Liver (tissue), 9 donors: ENCODE data around the gene TNS1. TPM values are rescaled to one million over a fixed set of nuclear protein-coding genes. Genes with fewer than 3 reads are reported as not detected.
A peak's percentile ranks its signal among the peaks of the same experiment; 100 is the strongest.

Experiments used
- DNase-seq: peaks from one replicate; pipeline ENCODE4 v3.0.0-alpha.2; 2017; ENCODE audit warnings: low spot score
- H3K27ac ChIP-seq, 2 donors: one replicate each; pipeline ENCODE4 v1.7.0; 2013; ENCODE audit warnings: inconsistent platforms in 2 of 2, low read length in 2 of 2, control low read depth in 1 of 2, low read depth in 1 of 2, mild to moderate bottlenecking in 1 of 2
- H3K27me3 ChIP-seq, 4 donors: one replicate each; pipeline versions ENCODE4 v1.6.1 to v1.7.0; 2013; ENCODE audit warnings: low read length in 3 of 4, inconsistent platforms in 1 of 4, mild to moderate bottlenecking in 1 of 4, moderate library complexity in 1 of 4; ENCODE audit not compliant: control insufficient read depth in 4 of 4, insufficient read depth in 4 of 4
- H3K36me3 ChIP-seq, 4 donors: one replicate each; pipeline versions ENCODE4 v1.6.1 to v1.7.0; 2013; ENCODE audit warnings: low read length in 3 of 4, mild to moderate bottlenecking in 3 of 4, low read depth in 1 of 4, moderate library complexity in 1 of 4; ENCODE audit not compliant: control insufficient read depth in 4 of 4, insufficient read depth in 3 of 4
- H3K4me1 ChIP-seq, 4 donors: one replicate each; pipeline versions ENCODE4 v1.6.1 to v1.7.0; 2013; ENCODE audit warnings: low read length in 3 of 4, mild to moderate bottlenecking in 3 of 4, moderate library complexity in 1 of 4; ENCODE audit not compliant: control insufficient read depth in 4 of 4, insufficient read depth in 4 of 4
- H3K4me3 ChIP-seq, 3 donors: one replicate each; pipeline versions ENCODE4 v1.6.1 to v1.7.0; 2013; ENCODE audit warnings: low read length in 3 of 3, control low read depth in 1 of 3, low read depth in 1 of 3, mild to moderate bottlenecking in 1 of 3
- H3K9ac ChIP-seq, 2 donors: one replicate each; pipeline ENCODE4 v1.7.0; 2013; ENCODE audit warnings: low read length in 2 of 2, mild to moderate bottlenecking in 2 of 2, moderate library complexity in 2 of 2, control low read depth in 1 of 2, low read depth in 1 of 2
- H3K9me3 ChIP-seq, 4 donors: one replicate each; pipeline versions ENCODE4 v1.6.1 to v1.7.0; 2013; ENCODE audit warnings: low read length in 3 of 4; ENCODE audit not compliant: control insufficient read depth in 4 of 4
- ATF3 ChIP-seq: IDR thresholded peaks from 2 replicates; pipeline ENCODE4 v1.6.1; 2016; ENCODE audit warnings: antibody characterized with exemption
- CTCF ChIP-seq: fragments of 150-350 bp; IDR thresholded peaks from 2 replicates; pipeline ENCODE4 v1.5.1; 2017; ENCODE audit warnings: improper control_type of control experiment, low read depth, low read length; ENCODE audit not compliant: missing input control
- FOXA1 ChIP-seq: IDR thresholded peaks from 2 replicates; pipeline ENCODE4 v1.6.1; 2016; ENCODE audit warnings: antibody characterized with exemption
- FOXA2 ChIP-seq: IDR thresholded peaks from 2 replicates; pipeline ENCODE4 v1.6.1; 2016; ENCODE audit warnings: antibody characterized with exemption
- HNF4A ChIP-seq, 2 donors: conservative IDR thresholded peaks; 2 replicates each; pipeline ENCODE4 v1.6.1; 2016; ENCODE audit warnings: antibody characterized with exemption in 2 of 2, mild to moderate bottlenecking in 2 of 2
- NR2F2 ChIP-seq: IDR thresholded peaks from 2 replicates; pipeline ENCODE4 v1.6.1; 2016; ENCODE audit warnings: antibody characterized with exemption
- RAD21 ChIP-seq, 2 donors: IDR thresholded peaks; 2 replicates each; pipeline ENCODE4 v1.6.1; 2016; ENCODE audit warnings: antibody characterized with exemption in 2 of 2, mild to moderate bottlenecking in 2 of 2
- RXRA ChIP-seq, 2 donors: IDR thresholded peaks; 2 replicates each; pipeline ENCODE4 v1.6.1; 2017 to 2018; ENCODE audit warnings: antibody characterized with exemption in 2 of 2, mild to moderate bottlenecking in 1 of 2
- ZBTB33 ChIP-seq: IDR thresholded peaks from 2 replicates; pipeline ENCODE4 v1.6.1; 2016; ENCODE audit warnings: antibody characterized with exemption
- WGBS: extraction: QIAGEN DNeasy Blood & Tissue Kit; methylation state at CpG from one replicate; pipeline ENCODE4 v1.1.7; 2013; 5-methylcytosine and 5-hydroxymethylcytosine counted together
- polyA plus RNA-seq, 2 donors: library from polyadenylated mRNA; stranded (reverse) in 1 of 2; unstranded in 1 of 2; fragments of 200-250 nt in 1 of 2; fragments of >200 nt in 1 of 2; fragmentation: Nextera tagmentation in 1 of 2; extraction: Ambion mirVana in 1 of 2; gene quantifications; one replicate each; pipeline versions ENCODE4 v1.2.1 to v1.2.3, GENCODE V29; 2013 to 2015
- total RNA-seq, 2 donors: library from RNA; depleted of rRNA; stranded (reverse); fragments of >200 nt; gene quantifications; one replicate each; pipeline ENCODE4 v1.2.3, GENCODE V29; 2014
- TF ChIP-seq, protein P1 (sequence below): IDR thresholded peaks from 2 replicates; pipeline ENCODE4 v1.6.1; 2016; ENCODE audit warnings: antibody characterized with exemption
- donor health status: healthy.
- donor health status: healthy.
- donor health status: healthy.
- donor health status: healthy.
- donor health status: healthy.

TNS1 gene
- total and polyA plus RNA-seq, 4 donors: 16.3 to 128 (median 57.3) TPM

DNA sequence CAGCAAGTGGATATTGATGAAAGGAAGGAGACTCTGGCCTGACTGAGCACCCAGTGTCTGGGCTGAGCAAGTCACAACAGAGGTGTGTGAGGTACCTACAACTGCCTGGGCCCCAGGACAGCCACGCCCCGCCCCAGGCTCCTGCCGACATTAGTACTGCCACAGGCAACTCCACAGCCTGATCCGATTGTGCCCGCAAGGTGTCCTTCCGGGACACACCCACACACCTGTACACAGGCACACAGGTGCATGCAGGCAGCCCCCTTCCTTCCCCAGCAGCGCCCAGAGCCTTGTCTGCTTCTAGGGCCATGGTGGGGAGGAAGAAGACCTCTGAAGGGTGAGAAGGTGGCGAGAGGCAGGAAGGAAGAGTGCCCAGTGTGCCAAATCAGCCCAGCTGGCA is 83.6 kb downstream of the TNS1 start:
- no peak overlapping the region for H3K4me3 ChIP-seq
- peaks cover 45 to 98% (median 92%) of the 10 kb centered on the region in 4 donors for H3K4me1 ChIP-seq
- peak overlapping the region in 1 of 2 donors; percentile 50 for H3K9ac ChIP-seq
- no peak for DNase-seq
- 79% methylated on average over 8 of the region's 8 CpGs for WGBS
- no peaks in the 10 kb centered on the region for H3K9me3 ChIP-seq
- no peak for TF ChIP-seq ATF3
- no peak for TF ChIP-seq FOXA1
- TF ChIP-seq CTCF: no peak
- H3K27ac ChIP-seq: peak overlapping the region; percentile 68 to 99
- H3K27me3 ChIP-seq: no peaks in the 10 kb centered on the region
- H3K36me3 ChIP-seq: peaks cover 0 to 3% (median 0%) of the 10 kb centered on the region in 4 donors

- 35% methylated on average over 20 of the region's 20 CpGs for WGBS
- Histone ChIP-seq H3K9me3 (no peaks in the 10 kb centered on the region), H3K27me3 (no peaks in the 10 kb centered on the region), H3K27ac (peak overlapping the region; percentile 68 to 99), H3K36me3 (peaks cover 0 to 3% (median 0%) of the 10 kb centered on the region in 4 donors), H3K4me3 (no peak overlapping the region), H3K9ac (peak overlapping the region in 1 of 2 donors; percentile 48), H3K4me1 (peaks cover 48 to 98% (median 91%) of the 10 kb centered on the region in 4 donors)
- TF ChIP-seq, protein P1, sequence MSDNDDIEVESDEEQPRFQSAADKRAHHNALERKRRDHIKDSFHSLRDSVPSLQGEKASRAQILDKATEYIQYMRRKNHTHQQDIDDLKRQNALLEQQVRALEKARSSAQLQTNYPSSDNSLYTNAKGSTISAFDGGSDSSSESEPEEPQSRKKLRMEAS: no peak
- TF ChIP-seq NR2F2: peak; percentile 91
- TF ChIP-seq ZBTB33: no peak
- peak; percentile 19 for TF ChIP-seq CTCF
- TF ChIP-seq RXRA (IDR thresholded peaks at IDR 0.05): peak; percentile 29 to 41
- TF ChIP-seq RAD21 (IDR thresholded peaks at IDR 0.05): peak in 1 of 2 donors; percentile 50
- no peak for TF ChIP-seq FOXA2
- no peak for TF ChIP-seq HNF4A (conservative IDR thresholded peaks at IDR 0.05)
- no peak for TF ChIP-seq ATF3
- no peak for DNase-seq
These were observed 84.3 kb downstream of the TNS1 start for GRCh38 chr2:217918308-217919024.
